Urothelium cell line (cell line): ENCODE measurements around the gene NFXL1.
A peak's percentile ranks its signal among the peaks of the same experiment; 100 is the strongest.
"Not testable (repeated sequence)": the region's sequence is repeated elsewhere in the genome, so short reads cannot be mapped to it uniquely, and the experiment has no call there.

Experiments used
- DNase-seq: peaks from one replicate; pipeline ENCODE4 v3.0.0; 2011; ENCODE audit warnings: low spot score, mixed read lengths
- FAIRE-seq: peaks from 2 replicates; lab custom pipeline; 2011; peaks lifted over from hg19 to GRCh38; lab: Jason Lieb, UNC

NFXL1 gene

DNA sequence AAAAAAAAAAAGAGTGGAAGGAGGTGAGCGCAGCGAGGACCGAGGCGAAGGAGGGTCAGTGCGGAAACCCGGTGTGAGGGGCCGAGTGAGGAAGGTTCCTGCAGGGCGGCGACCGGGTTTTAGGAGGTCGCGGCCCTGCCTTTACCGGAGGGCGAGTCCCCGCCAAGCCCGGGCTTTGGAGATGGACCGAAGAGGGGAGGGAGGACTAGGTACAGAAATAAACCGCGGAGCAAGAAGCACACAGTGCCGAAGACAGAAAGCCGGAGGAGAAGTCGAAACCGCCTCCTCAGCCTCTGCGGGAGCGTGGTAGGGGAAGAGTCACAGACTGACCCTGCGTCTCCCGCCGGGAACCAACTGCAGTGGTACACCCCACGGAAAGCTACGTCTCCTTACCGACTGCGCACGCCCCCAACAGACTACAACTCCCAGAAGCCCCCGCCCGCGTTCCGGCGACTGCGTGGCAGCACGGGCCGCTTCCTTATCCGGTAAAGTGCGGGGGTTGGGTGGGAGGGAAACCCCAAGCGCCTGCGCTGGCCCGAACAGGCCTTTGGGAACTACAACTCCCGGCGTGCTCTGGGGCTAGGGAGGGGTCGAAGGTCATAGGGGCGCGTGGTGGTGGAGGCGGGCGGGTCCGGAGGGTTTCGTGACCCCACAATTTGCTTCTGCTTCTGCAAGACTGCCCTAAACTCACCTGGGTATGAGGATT, at the start of gene NFXL1:
TSS of gene NFXL1 (minus strand) at position 364 of the 706 bp plus-strand sequence. CDS start 380 bp downstream, outside the sequence.
- peak; percentile 99 for DNase-seq
- FAIRE-seq, result peak; percentile 48

DNA sequence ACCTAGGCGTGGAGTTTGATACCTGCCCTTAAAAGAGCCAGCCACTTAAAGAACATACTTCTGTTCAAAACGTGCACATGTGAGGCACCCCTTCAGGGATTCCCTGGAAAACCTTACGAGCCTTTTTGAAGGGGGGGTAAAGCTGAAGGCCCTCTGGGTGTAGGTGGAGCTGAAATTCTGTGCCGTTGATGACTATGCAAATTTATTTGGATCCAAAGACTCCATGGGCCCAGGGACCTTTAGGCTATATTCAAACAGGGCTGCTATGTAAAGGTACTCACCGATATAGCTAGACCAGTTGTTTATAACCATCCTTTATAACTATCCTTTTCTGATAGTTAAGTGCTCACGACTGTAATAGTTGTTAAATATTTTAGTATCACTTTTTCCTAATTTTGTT, 40.3 kb upstream of the NFXL1 start:
- no peak for FAIRE-seq
- DNase-seq, result no peak

DNA sequence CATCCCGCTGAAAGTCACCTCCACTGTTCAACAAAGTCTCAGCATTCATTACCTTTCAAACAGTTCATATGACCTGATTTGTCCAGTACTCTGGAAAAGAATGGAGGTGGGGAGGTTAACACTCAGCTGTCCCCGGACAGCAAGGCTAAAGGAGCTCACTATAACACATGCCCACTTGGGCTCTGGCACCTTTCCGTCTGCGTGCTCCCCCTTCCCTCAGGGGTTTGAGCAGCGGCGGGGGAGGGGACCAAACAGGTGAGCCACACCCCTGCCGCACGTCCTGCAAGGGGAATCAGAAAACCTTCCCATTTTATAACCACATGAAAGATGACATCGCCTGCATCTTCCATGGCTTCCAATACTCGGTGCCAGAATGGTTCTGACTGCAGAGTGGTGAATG, 39.9 kb upstream of the NFXL1 start:
- DNase-seq (no peak), FAIRE-seq (no peak)

DNA sequence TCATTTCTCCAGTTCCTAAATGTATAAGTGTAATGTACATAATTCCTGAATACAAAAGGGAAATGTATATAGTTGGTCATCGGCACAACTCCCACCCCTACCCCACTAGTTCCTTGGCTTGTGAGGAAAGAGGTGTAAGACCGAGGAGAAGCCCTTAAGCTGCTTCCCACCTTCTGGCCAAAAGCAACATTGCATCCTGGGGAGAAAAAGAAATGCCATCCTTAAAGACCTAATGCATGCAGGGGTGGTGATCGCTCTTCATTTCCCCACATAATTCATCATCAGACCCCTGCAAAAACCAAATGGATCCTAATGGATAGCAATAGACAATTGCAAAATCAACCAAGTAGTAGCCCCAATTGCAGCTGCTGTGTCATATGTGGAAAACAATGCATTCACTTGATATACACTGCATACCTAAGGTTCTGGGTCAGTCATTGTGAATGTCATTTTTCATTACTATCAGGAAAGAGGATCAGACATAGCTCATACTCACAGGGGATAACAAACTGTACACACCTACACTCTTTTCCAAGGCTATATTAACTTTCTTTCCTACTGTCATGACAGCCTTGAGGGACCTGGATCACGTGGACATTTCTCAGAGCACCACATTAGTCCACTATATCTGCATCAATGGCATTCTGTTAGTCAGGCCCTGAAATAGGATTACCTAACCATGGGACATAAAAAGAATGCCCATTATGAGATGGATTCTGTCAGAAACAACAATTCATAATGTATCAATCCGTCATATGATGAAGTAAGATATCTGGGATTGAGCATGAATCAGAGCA, 31.7 kb upstream of the NFXL1 start:
- DNase-seq (no peak), FAIRE-seq (peak; percentile 5)

DNA sequence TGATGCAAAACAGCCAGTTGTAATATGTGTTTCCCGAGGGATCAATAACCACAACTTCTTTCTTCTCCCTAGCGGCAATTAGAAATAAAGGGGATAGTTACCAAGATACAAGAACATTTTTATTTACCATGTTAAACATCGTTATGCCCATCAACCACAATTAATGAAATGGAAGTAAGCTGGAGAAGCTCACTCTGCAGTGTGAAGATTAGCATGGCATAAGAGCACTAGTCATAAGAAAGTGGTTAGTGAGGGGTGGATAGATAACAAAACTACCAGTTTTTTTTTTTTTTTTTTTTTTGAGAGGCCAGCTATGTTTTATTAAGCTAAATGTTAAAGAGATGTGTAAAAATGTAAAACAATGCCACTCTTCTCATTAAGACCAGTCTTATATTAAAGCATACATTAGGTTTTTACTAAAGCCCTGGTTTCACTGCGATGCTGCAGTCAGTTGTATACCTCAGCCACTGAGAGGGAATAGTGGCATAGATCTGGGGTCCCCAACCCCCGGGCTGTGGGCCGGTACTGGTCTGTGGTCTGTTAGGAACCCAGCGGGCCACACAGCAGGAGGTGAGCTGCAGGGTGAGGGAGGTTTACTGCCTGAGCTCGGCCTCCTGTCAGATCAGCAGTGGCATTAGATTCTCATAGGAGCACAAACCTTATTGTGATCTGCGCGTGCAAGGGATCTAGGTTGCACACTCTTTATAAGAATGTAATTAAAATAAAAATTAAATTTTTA, 27.9 kb upstream of the NFXL1 start:
- no peak for FAIRE-seq
- no peak for DNase-seq

DNA sequence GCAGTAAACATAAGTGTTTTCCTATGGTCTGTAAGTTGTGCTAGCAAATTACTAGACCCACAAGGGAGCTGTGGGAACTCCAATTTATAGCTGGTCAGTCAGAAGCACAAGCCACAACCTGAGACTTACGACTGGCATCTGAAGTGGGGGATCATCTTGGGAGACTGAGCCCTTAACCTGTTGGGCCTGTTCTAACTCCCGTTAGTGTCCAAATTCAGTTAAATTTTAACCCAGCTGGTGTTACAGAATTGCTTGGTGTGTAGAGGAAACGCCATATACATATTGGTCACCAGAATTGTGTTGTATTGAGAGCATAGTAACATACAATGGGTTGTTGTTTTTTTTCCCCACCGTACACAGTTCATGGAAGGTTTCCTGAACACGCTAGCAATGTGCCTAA, 25.1 kb upstream of the NFXL1 start:
- no peak for DNase-seq

DNA sequence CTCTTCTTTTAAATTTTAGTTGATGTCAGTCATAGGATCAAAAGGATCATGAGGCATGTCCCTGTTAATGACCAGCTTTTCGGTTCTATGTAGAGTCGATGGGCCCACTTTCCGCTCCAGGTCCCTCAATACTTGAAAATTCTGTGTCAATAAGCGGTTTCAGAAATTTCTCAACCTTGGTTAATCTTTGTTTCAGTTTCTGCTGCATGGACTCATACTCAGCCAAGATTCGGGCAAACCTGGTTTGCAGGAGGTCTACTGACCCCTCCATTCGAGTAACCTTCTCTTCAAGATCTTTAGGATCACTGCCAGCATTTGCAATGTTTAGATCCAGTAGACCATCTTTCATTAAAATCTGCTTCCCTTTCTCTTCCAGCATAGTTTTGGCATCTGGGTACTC, 22.0 kb upstream of the NFXL1 start:
- no peak for DNase-seq
- no peak for FAIRE-seq

More for the DNA sequence above, 25.1 kb upstream of the NFXL1 start:
- FAIRE-seq, result peak; percentile 32

DNA sequence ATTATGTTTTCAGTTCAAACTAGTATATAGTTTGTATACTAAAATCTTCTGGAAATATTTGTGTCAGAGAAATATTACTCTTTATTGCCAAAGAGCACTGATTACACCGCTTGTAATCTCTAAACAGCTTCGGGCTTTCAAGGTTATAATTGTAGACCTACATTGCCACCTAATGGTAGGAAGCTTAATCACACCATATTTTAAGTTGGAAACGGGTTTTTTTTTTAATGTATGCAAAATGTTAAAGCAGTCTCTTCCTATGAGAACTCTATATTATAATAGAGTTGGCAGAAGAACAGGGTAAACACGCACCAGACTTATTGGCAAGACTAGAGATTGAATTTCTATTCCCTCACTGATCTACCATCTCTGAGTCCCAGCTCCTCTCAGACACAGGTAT, 19.5 kb upstream of the NFXL1 start:
- FAIRE-seq, result no peak

DNA sequence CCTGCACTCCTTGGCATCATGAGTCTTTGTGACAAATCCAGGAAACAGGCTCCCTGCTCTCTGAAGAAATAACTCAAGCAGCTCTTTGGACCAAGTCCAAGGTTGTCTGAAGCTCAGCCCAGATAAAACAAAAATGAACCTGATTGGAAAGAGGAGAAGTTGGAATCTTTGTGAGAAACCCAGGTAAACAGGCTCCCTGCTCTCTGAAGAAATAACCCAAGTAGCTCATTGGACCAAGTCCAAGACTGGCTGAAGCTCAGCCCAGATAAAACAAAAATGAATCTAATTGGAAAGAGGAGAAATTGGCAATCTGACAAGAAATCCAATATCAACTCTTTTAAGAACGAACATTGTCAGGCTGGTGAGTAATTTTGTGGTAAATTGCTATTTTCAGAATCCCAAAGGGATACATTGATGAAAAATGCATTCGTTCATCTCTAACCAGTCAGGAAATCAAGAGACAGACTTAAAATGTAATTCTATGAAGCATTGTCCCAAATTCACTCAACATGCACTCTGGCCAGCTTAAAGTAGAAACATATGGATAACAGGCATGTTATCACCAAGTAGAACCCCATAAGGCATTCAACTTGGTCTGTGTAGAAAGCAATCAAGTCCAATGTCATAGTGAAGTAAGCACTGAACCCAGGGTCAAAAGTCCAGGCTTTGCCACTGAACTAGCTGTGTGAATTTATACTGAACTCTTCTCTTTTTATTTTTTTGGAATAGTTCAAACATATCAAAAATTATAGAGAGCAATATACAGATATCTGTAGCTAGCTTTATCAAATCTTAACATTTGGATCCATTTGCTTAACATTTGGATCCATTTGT, 16.8 kb upstream of the NFXL1 start:
- DNase-seq, result peak; percentile 44
- FAIRE-seq, result peak; percentile 23

More for the DNA sequence above, 19.5 kb upstream of the NFXL1 start:
- DNase-seq, result peak; percentile 38

DNA sequence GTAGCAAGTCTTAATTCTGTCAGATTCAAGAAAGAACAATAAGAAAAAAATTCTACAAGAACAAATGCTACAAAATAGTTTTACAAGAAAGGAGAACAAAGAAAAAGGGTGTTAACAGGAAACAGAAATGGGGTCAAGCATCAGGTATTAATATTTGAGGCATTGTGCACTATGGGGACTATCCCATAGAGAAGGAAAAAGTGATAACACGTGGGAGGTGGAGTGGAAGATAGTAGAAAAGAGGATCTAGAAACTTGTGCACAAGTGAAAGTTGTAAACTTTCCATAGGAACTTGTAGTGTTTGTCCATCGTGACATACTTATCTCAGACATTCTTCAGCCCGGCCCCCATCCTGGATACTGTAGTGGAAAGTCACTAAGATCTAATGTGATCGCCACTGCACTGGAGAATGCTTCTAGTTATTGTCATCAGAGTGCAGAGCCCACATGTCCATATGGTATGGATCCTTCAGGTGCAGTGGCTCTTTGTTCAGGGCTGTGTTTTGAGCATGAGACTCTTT, 15.4 kb upstream of the NFXL1 start:
- FAIRE-seq (no peak), DNase-seq (no peak)

DNA sequence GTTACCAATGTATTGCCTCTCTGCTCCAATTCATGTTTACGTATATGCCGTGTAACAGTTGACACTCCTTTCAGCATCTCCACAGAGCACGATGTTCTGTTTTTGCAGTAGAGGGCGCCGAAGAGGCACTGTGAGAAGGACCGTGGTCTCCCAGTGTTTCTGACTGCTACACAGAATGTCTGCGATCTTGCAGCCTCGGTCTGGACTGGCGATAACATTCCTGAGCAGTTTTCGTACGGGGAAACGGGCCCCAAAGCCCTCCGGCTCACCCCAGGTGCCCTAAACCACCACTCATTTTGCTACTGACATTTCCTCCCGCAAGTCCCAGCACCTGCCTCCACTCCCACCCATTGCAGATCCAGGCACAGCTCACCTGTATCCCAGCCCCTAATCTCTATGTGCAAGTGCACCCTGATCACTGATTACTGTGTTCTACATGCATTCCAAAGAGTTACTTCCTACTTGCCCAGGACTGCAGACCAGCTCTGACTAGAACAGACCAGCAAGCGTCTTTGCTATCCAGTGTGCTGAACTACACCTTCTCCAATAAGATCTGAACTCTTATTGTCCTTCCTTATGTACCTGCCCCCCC, 12.4 kb upstream of the NFXL1 start:
- peak; percentile 95 for FAIRE-seq
- DNase-seq, result peak; percentile 67

DNA sequence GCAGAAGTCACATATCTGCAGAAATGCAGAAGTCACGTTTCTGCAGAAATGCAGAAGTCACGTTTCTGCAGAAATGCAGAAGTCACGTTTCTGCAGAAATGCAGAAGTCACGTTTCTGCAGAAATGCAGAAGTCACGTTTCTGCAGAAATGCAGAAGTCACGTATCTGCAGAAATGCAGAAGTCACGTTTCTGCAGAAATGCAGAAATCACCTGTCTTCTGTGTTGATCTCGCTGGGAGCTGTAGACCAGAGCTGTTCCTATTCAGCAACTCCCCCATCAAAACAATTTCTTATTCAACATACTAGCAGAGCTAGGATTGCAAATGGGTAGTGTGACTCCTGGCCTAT, 8.9 kb upstream of the NFXL1 start:
- not testable (repeated sequence) for DNase-seq, FAIRE-seq

DNA sequence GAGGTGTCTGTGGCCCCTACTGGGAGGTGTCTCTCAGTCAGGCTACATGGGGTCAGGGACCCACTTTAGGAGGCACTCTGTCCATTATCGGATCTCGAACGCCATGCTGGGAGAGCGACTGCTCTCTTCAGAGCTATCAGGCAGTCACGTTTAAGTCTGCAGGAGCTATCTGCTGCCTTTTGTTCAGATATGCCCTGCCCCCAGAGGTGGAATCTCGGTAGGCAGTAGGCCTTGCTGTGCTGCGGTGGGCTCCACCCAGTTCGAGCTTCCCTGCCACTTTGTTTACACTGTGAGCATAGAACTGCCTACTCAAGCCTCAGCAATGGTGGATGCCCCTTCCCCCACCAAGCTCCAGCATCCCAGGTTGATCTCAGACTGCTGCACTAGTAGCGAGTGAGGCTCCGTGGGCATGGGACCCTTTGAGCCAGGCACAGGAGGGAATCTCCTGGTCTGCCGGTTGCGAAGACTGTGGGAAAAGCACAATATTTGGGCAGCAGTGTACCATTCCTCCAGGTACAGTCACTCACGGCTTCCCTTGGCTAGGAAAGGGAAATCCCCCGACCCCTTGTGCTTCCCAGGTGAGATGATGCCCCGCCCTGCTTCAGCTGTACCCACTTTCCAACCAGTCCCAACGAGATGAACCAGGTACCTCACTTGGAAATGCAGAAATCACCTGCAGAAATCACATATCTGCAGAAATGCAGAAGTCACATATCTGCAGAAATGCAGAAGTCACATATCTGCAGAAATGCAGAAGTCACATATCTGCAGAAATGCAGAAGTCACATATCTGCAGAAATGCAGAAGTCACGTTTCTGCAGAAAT, 8.3 kb upstream of the NFXL1 start:
- FAIRE-seq, result peak; percentile 37
- not testable (repeated sequence) for DNase-seq

DNA sequence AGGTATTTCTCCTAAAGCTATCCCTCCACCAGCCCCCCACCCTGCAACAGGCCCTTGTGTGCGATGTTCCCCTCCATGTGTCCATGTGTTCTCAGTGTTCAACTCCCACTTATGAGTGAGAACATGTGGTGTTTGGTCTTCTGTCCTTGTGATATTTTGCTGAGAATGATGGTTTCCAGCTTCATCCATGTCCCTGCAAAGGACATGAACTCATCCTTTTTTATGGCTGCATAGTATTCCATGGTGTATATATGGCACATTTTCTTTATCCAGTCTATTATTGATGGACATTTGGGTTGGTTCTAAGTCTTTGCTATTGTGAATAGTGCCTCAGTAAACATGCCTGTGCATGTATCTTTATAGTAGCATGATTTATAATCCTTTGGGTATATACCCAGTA, 2.8 kb upstream of the NFXL1 start:
- FAIRE-seq, DNase-seq: not testable (repeated sequence)

DNA sequence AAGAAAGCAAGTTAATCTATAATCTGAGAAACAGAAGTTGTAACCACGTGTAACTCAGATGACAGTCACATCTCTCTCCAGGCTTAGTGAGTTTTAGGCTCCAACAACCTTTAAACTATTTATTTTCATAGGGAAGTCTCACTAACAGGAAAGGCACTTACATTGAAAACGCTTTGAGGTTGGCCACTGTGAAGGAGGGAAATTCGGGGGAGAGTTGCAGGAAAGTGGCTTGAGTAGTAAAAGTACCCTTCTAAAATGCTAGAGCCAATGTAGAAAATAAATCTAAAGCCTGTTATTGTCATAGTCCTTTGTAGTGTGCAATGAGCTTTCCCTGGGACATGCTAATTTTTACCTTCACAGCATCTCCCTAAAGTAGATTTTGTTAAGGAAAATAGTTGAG, 995 bp upstream of the NFXL1 start:
- FAIRE-seq (no peak), DNase-seq (no peak)

DNA sequence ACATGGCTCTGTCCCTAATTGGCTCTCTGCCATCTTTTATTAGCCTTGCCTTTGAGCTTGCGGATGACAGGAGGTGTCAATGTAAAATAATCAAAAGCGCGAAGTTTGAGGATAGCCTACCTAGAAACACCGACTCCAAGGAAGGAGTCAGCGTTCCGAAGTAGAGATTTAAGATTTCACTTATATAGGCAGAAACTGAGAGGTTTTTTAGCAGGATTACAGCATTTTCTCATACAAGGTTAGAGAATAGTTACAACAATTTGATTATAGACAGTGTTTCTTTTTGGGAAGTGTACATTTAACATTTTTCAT, 499 bp upstream of the NFXL1 start:
- no peak for DNase-seq
- no peak for FAIRE-seq

DNA sequence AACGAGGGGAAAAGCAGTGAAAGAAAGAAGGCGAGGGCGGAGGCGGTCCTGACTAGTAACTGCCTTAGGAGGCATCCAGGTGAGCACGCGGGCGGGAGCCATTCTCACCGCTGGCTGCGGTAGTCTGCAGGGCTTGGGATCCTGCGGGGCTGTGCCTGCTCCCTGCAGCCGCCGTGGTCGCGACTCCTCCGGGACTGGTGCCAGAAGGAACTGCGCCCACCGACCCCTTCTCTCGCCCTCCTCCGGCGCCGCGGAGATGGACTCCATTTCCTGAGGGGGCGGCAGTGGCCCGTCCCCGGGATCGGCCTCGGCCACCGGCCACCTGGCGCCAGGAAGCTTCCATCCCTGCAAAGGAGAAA, 543 bp downstream of the NFXL1 start:
- DNase-seq, result peak; percentile 53
- no peak for FAIRE-seq

DNA sequence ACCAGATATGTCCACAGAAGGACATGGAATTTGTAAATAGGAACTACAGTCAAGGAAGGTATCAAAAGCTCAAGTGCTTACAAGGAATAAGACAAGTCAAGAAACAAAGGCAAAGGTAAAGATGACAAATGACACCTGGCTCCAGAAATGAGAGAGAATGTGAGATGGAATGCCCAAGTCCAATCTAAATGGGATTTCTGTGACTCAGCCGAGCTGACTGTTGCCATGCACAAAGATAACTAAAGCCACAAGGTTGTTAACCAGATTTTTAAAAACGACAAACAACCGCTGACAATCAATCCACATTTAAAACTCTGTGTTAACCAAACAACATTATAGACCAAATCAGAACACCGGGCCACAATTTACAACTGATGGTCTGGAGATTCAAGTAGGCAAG, 1.1 kb downstream of the NFXL1 start:
- FAIRE-seq (no peak), DNase-seq (no peak)

DNA sequence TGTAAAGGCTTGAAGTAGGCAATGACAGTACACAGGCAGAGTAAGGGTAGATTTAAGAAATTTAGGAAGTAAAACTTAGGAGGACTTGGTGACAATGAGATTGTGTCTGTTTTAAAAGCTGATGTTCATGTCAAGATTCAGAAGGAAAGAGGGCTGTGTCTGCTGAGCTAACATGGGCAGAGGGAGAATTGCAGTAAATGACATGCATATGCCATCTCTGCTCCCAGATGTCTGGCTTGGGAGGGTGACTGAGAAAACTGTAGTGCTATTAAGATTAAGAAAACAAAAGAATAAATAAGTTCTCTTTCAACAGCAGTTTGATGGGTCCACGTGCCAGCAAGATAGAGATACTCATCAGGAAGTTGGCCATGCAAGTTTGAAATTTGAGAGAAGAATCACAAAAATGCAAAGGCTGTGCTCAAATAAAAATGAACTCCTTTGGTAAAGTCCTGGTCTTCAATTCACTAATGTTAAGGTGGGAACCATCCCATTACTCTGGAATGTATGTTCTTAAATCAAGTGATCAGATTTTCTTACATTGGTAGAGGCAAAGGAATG, 7.2 kb downstream of the NFXL1 start:
- no peak for FAIRE-seq
- no peak for DNase-seq
